ENCODE data around the gene GATB. TPM values are rescaled to one million over a fixed set of nuclear protein-coding genes. Genes with fewer than 3 reads are reported as not detected.

GATB gene
- total and polyA plus RNA-seq, 2 of the 4 experiments (the other 2 are of a cell fraction), result 18.7 to 20.3 TPM

GRCh38 chr4:151719956-151720334 lies 40.9 kb downstream of the GATB start:
- no peak overlapping the region for H2BK20ac ChIP-seq (ENCODE audit: low read depth, low read length)
- H3K27me3 ChIP-seq (ENCODE audit: control insufficient read depth, insufficient read depth, low read length), result no peaks in the 10 kb centered on the region
- in situ Hi-C loops (cut with MboI; ENCODE audit: low sequenced_read_pairs), result no loop called here
- 78% methylated on average over 4 of the region's 8 CpGs; no CpG with 5 or more reads in 1 of the 2 experiments for WGBS, 2 experiments (ENCODE audit: extremely low coverage in 2 of 2, insufficient read length in 1 of 2)
- TF ChIP-seq FOS (IDR thresholded peaks at IDR 0.05; ENCODE audit: low read depth, low read length), result no peak
- TF ChIP-seq SMC3 (IDR thresholded peaks at IDR 0.05; ENCODE audit: low read depth, low read length), result no peak
- no peak for TF ChIP-seq RAD21 (IDR thresholded peaks at IDR 0.05; ENCODE audit: low read length)
- TF ChIP-seq RFX5 (IDR thresholded peaks at IDR 0.05; ENCODE audit: low read depth, low read length), result no peak
- no peak for TF ChIP-seq BHLHE40 (IDR thresholded peaks at IDR 0.05; ENCODE audit: low read depth, low read length)
- TF ChIP-seq CHD1 (IDR thresholded peaks at IDR 0.05; ENCODE audit: low read depth, low read length), result no peak
- TF ChIP-seq CTCF (conservative IDR thresholded peaks at IDR 0.05; ENCODE audit: low read depth, low read length), result no peak
- no peak for TF ChIP-seq NFE2L2 (IDR thresholded peaks at IDR 0.05; ENCODE audit: low read depth, low read length)
- no peak for TF ChIP-seq RCOR1 (IDR thresholded peaks at IDR 0.05; ENCODE audit: insufficient replicate concordance, low read length)
- TF ChIP-seq CEBPB (IDR thresholded peaks at IDR 0.05; ENCODE audit: low read depth, low read length), result no peak
- no peak for TF ChIP-seq MAZ (IDR thresholded peaks at IDR 0.05; ENCODE audit: borderline replicate concordance, low read depth, low read length)
- no peak for TF ChIP-seq ELK1 (IDR thresholded peaks at IDR 0.05; ENCODE audit: borderline replicate concordance, low read depth, low read length)
- no peak for TF ChIP-seq MAFK (IDR thresholded peaks at IDR 0.05; ENCODE audit: low read depth, low read length)
- no peak for TF ChIP-seq POLR2A (IDR thresholded peaks at IDR 0.05; ENCODE audit: low read depth, low read length)
- TF ChIP-seq MXI1 (IDR thresholded peaks at IDR 0.05; ENCODE audit: borderline replicate concordance, low read depth, low read length), result no peak
- TF ChIP-seq USF2 (IDR thresholded peaks at IDR 0.05; ENCODE audit: low read depth, low read length), result no peak
- H3K4me2 ChIP-seq (ENCODE audit: low read depth, low read length), result no peak overlapping the region
- ChIA-PET CTCF (no interaction called here), POLR2A (ENCODE audit: unreplicated experiment) (no interaction called here)
- H4K20me1 ChIP-seq (ENCODE audit: insufficient read depth, low read length), result no peaks in the 10 kb centered on the region
- no peak overlapping the region for H2AK9ac ChIP-seq (replicated peaks; ENCODE audit: low read depth, low read length, poor library complexity)
- H3K9me1 ChIP-seq (ENCODE audit: insufficient read depth, low read length), result peaks cover 3% of the 10 kb centered on the region; the same call in 1 of the 2 replicates
- H3K9me3 ChIP-seq (ENCODE audit: control insufficient read depth, insufficient read depth, low read length), result no peaks in the 10 kb centered on the region
- no peak overlapping the region for H3K23ac ChIP-seq (ENCODE audit: low read depth, low read length)
- intact Hi-C loops (cut with micrococcal nuclease), result no loop called here
- no peak overlapping the region for H2BK15ac ChIP-seq (ENCODE audit: low read depth, low read length)
- no peak overlapping the region for H2BK5ac ChIP-seq (ENCODE audit: low read depth, low read length, poor library complexity, severe bottlenecking)
- no peak overlapping the region for H4K8ac ChIP-seq (ENCODE audit: low read depth in 2 of 2, low read length in 2 of 2)
- no peak overlapping the region for H3K27ac ChIP-seq (ENCODE audit: insufficient read depth, low read length)
- ATAC-seq (ENCODE audit: low read depth) (no peak), DNase-seq (no peak)
- no peaks in the 10 kb centered on the region for H3K36me3 ChIP-seq (ENCODE audit: control insufficient read depth, insufficient read depth, low read length)
- H3K14ac ChIP-seq (replicated peaks; ENCODE audit: low read depth, low read length), result no peak overlapping the region
- H2AFZ ChIP-seq (replicated peaks; ENCODE audit: low read length, poor library complexity), result no peak overlapping the region
- H4K5ac ChIP-seq (ENCODE audit: low read depth, low read length), result no peak overlapping the region
- no peak overlapping the region for H3K18ac ChIP-seq (ENCODE audit: low read depth, low read length)
- no peaks in the 10 kb centered on the region for H3K4me1 ChIP-seq (ENCODE audit: control insufficient read depth, insufficient read depth, low read length)
- H4K91ac ChIP-seq (ENCODE audit: insufficient read depth, low read depth, low read length), result no peak overlapping the region
- H3K4me3 ChIP-seq (ENCODE audit: insufficient read depth, low read depth, low read length), result no peak overlapping the region
- no peak overlapping the region for H2AK5ac ChIP-seq (ENCODE audit: low read depth, low read length)
- no peak overlapping the region for H3K4ac ChIP-seq (ENCODE audit: low read depth, low read length)
- dilution Hi-C loops (cut with HindIII; ENCODE audit: low sequenced_read_pairs, unreplicated experiment), result no loop called here
- H2BK120ac ChIP-seq (ENCODE audit: low read depth, low read length), result no peak overlapping the region
- BruUV-seq (replicated peaks), result no TSS peak
- no peak overlapping the region for H3K56ac ChIP-seq (ENCODE audit: extremely low read depth, insufficient read depth, low read length)
- H3K9ac ChIP-seq (ENCODE audit: low read depth, low read length), result no peak overlapping the region
- H3K79me1 ChIP-seq (ENCODE audit: low read depth in 1 of 2, low read length in 2 of 2), result peaks cover 0 to 4% of the 10 kb centered on the region in 2 experiments; a peak in 1 of 4 replicates

All from IMR-90 (cell line).